ENCODE data around the gene LCLAT1. TPM values are rescaled to one million over a fixed set of nuclear protein-coding genes. Genes with fewer than 3 reads are reported as not detected.

Gene LCLAT1
- total RNA-seq, 2 experiments from 2014 or later: 9.2 to 19.6 TPM

- CTCF ChIA-PET (ENCODE audit: unreplicated experiment): no interaction called here
- no peak overlapping the region for H3K4me3 ChIP-seq (ENCODE audit: low read depth, low read length, poor library complexity, severe bottlenecking)
- no peaks in the 10 kb centered on the region for H3K4me1 ChIP-seq (ENCODE audit: insufficient read depth, low read length, poor library complexity, severe bottlenecking)
- H2AFZ ChIP-seq (ENCODE audit: low read length): no peak overlapping the region
- H3K79me2 ChIP-seq (ENCODE audit: insufficient read depth, low read depth, low read length): no peaks in the 10 kb centered on the region
- TF ChIP-seq CTCF (conservative IDR thresholded peaks at IDR 0.05; ENCODE audit: low read length): no peak
- no peak for TF ChIP-seq EZH2phosphoT487 (IDR thresholded peaks at IDR 0.05; ENCODE audit: borderline replicate concordance, low read depth, low read length)
- peaks cover 3% of the 10 kb centered on the region; the same call in 1 of the 2 replicates for H3K36me3 ChIP-seq (ENCODE audit: insufficient read depth, low read length)
- H3K4me2 ChIP-seq (ENCODE audit: low read length): no peak overlapping the region
- BruUV-seq (replicated peaks): no TSS peak
- no peaks in the 10 kb centered on the region for H3K9me2 ChIP-seq (ENCODE audit: insufficient read depth, low read length)
- intact Hi-C loops (cut with micrococcal nuclease; ENCODE audit: unreplicated experiment): no loop called here
- POLR2A ChIA-PET: no interaction called here
- no peak for DNase-seq (ENCODE audit: low spot score)
- H3K9me3 ChIP-seq (ENCODE audit: low read length): no peaks in the 10 kb centered on the region
- H4K20me1 ChIP-seq (ENCODE audit: insufficient read depth, low read length): no peaks in the 10 kb centered on the region
- no peak overlapping the region for H3K27ac ChIP-seq (ENCODE audit: low read depth, low read length, poor library complexity, severe bottlenecking)
These were observed 196.6 kb downstream of the LCLAT1 start for GRCh38 chr2:30643674-30644073.

DNA sequence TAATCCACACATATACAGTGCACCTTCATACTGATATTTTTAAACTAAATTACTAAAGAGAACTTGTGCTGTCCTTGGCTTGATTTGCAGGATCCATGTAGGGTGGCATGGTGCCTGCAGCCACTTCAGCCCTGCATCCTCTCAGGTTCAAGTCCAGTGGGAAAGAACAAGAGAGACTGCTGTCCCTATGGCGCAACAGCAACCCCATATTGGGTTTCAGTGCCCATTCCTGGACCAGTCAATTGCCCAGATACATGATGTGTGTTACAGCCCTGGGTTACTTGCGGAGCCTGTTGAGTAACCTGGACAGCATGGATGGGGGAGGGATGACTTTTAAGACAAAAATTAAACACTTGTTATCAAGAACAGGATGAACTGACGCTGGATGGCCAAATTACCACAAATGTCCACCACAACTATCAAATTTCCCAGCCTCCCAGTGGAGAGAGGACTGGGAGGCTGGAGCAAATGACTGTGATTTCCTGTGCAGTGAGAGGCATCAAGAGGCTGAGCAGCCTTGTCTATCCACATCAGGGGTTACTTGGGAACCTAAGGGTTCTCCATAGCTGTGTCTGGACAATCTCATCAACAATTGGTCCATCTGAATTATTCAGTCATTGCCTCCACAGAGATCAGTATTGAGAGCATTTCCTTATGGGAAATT lies 198.2 kb downstream of the LCLAT1 start:
- TF ChIP-seq EZH2phosphoT487 (IDR thresholded peaks at IDR 0.05; ENCODE audit: borderline replicate concordance, low read depth, low read length): no peak
- TF ChIP-seq CTCF (conservative IDR thresholded peaks at IDR 0.05; ENCODE audit: low read length): no peak
- no peak overlapping the region for H3K27ac ChIP-seq (ENCODE audit: low read depth, low read length, poor library complexity, severe bottlenecking)
- no peak overlapping the region for H2AFZ ChIP-seq (ENCODE audit: low read length)
- H3K9me2 ChIP-seq (ENCODE audit: insufficient read depth, low read length): no peaks in the 10 kb centered on the region
- ChIA-PET CTCF (ENCODE audit: unreplicated experiment) (no interaction called here), POLR2A (interaction anchor here (0.6 kb wide), 1 partner anchor 198 kb away, joined by 3 read pairs; no protein-coding TSS in a partner anchor)
- H3K79me2 ChIP-seq (ENCODE audit: insufficient read depth, low read depth, low read length): no peaks in the 10 kb centered on the region
- intact Hi-C loops (cut with micrococcal nuclease; ENCODE audit: unreplicated experiment): no loop called here
- no peaks in the 10 kb centered on the region for H3K9me3 ChIP-seq (ENCODE audit: low read length)
- H3K4me2 ChIP-seq (ENCODE audit: low read length): no peak overlapping the region
- peaks cover 3% of the 10 kb centered on the region; the same call in 1 of the 2 replicates for H3K36me3 ChIP-seq (ENCODE audit: insufficient read depth, low read length)
- no peaks in the 10 kb centered on the region for H4K20me1 ChIP-seq (ENCODE audit: insufficient read depth, low read length)
- no peaks in the 10 kb centered on the region for H3K4me1 ChIP-seq (ENCODE audit: insufficient read depth, low read length, poor library complexity, severe bottlenecking)
- DNase-seq (ENCODE audit: low spot score): no peak
- no peak overlapping the region for H3K4me3 ChIP-seq (ENCODE audit: low read depth, low read length, poor library complexity, severe bottlenecking)
- BruUV-seq (replicated peaks): no TSS peak

DNA sequence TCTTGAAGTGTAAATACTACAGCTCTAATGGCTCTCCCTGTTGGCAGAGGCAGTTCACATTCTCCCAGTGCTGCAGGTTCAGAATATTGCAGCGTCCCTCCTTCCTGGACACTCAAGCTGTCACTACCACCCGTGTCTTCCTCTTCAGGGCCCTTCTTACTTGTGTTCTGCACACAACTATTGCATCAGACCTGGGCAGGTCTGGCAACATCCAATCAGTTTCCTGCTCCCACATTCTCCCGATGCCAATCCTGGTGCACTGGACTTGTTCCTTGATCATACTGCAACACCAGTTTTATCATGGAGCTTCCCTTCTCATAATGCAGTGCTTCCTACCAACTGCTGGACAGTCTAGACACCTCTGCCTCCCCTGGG lies 198.7 kb downstream of the LCLAT1 start:
- Histone ChIP-seq H2AFZ (ENCODE audit: low read length) (no peak overlapping the region), H3K27ac (ENCODE audit: low read depth, low read length, poor library complexity, severe bottlenecking) (no peak overlapping the region), H3K9me2 (ENCODE audit: insufficient read depth, low read length) (no peaks in the 10 kb centered on the region), H3K4me2 (ENCODE audit: low read length) (no peak overlapping the region), H4K20me1 (ENCODE audit: insufficient read depth, low read length) (no peaks in the 10 kb centered on the region), H3K36me3 (ENCODE audit: insufficient read depth, low read length) (peaks cover 2% of the 10 kb centered on the region; the same call in 1 of the 2 replicates), H3K4me3 (ENCODE audit: low read depth, low read length, poor library complexity, severe bottlenecking) (no peak overlapping the region), H3K4me1 (ENCODE audit: insufficient read depth, low read length, poor library complexity, severe bottlenecking) (no peaks in the 10 kb centered on the region), H3K9me3 (ENCODE audit: low read length) (no peaks in the 10 kb centered on the region), H3K79me2 (ENCODE audit: insufficient read depth, low read depth, low read length) (no peaks in the 10 kb centered on the region)
- ChIA-PET CTCF (ENCODE audit: unreplicated experiment) (no interaction called here), POLR2A (interaction anchor here (0.6 to 1.0 kb wide), 3 partner anchors 21 to 198 kb away, joined by 3 read pairs; no protein-coding TSS in a partner anchor)
- no TSS peak for BruUV-seq (replicated peaks)
- DNase-seq (ENCODE audit: low spot score): no peak
- intact Hi-C loops (cut with micrococcal nuclease; ENCODE audit: unreplicated experiment): no loop called here
- no peak for TF ChIP-seq EZH2phosphoT487 (IDR thresholded peaks at IDR 0.05; ENCODE audit: borderline replicate concordance, low read depth, low read length)
- TF ChIP-seq CTCF (conservative IDR thresholded peaks at IDR 0.05; ENCODE audit: low read length): no peak

All from OCI-LY7 (cell line).